GM20000 (cell line): ENCODE results near the gene KRTAP9-6.

ENCODE experiments used
- DNase-seq: peaks from one replicate; pipeline ENCODE4 v3.0.0; 2012; ENCODE audit warnings: low spot score
- TF ChIP-seq, protein P1 (sequence below): IDR thresholded peaks from 2 replicates; pipeline ENCODE4 v1.5.1; 2012; ENCODE audit warnings: mild to moderate bottlenecking, control low read depth; ENCODE audit errors: extremely low read depth, missing control alignments

Gene KRTAP9-6

GRCh38 chr17:41307647-41308046, 42.5 kb downstream of the KRTAP9-6 start:
- TF ChIP-seq, protein P1, sequence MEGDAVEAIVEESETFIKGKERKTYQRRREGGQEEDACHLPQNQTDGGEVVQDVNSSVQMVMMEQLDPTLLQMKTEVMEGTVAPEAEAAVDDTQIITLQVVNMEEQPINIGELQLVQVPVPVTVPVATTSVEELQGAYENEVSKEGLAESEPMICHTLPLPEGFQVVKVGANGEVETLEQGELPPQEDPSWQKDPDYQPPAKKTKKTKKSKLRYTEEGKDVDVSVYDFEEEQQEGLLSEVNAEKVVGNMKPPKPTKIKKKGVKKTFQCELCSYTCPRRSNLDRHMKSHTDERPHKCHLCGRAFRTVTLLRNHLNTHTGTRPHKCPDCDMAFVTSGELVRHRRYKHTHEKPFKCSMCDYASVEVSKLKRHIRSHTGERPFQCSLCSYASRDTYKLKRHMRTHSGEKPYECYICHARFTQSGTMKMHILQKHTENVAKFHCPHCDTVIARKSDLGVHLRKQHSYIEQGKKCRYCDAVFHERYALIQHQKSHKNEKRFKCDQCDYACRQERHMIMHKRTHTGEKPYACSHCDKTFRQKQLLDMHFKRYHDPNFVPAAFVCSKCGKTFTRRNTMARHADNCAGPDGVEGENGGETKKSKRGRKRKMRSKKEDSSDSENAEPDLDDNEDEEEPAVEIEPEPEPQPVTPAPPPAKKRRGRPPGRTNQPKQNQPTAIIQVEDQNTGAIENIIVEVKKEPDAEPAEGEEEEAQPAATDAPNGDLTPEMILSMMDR: no peak
- DNase-seq: no peak

DNA sequence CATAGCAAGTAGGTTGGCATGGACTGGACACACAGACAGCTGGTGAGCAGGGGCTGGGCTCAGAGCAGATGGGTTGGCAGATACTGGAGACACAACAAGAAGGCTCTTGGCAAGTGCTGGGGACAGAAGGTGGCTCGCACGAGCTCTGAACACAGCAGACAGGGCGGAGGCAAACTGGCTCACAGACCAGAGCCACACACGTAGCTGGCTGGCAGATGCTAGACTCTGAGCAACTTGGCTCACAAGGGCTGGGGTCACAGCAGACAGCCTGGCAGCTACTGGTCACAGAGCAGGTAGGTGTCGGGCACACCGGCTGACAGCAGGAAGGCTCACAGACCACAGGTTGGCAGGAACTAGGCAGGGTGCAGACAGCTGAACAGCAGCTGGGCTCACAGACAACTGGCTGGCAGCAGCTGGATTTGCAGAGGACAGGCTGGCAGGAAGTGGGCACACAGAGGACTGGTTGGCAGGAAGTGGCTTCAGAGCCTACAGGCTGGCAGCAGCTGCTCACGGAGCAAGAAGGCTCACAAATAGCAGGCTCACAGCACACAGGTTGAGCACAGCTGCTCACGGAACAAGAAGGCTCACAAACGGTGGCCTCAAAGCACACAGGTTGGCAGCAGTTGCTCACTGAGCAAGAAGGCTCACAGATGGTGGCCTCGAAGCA, 43.2 kb downstream of the KRTAP9-6 start:
- no peak for DNase-seq

DNA sequence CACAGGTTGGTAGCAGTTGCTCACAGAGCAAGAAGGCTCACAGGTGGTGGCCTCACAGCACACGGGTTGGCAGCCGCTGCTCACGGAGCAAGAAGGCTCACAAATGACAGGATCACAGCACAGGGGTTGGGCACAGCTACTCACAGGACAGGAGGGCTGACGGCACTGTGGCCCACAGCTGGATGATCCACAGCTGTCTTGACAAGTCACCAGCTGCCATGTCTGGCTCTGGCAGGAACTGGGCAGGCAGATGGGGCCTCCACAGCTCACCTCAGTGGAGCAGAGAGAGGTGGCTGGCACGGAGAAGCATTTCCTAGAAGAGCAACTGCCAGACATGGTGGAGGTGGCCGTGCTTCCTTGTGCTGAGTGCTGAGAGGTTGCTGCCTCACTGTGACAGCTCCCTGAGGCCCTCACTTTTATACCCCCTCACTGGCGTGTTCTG, 43.8 kb downstream of the KRTAP9-6 start, which contains the start of gene KRTAP16-1:
TSS of gene KRTAP16-1 (minus strand) at position 392 of the 442 bp plus-strand sequence. CDS start at position 336, 56 bp downstream.
- no peak for DNase-seq
- TF ChIP-seq, protein P1: no peak

More for the DNA sequence above, 43.2 kb downstream of the KRTAP9-6 start:
- TF ChIP-seq, protein P1: no peak

GRCh38 chr17:41311111-41311510, 45.9 kb downstream of the KRTAP9-6 start:
- TF ChIP-seq, protein P1: no peak

GRCh38 chr17:41315204-41315794, 50.1 kb downstream of the KRTAP9-6 start, which contains the start of gene KRTAP17-1:
KRTAP17-1 (minus strand) TSS chr17:41315710; CDS start chr17:41315650, 60 bp downstream.
- DNase-seq: no peak
- TF ChIP-seq, protein P1: no peak

More at GRCh38 chr17:41311111-41311510, 45.9 kb downstream of the KRTAP9-6 start:
- DNase-seq: no peak
